G401 (cell line): Measurements from ENCODE around the gene ODC1. TPM values are rescaled to one million over a fixed set of nuclear protein-coding genes. Genes with fewer than 3 reads are reported as not detected.
A peak's percentile ranks its signal among the peaks of the same experiment; 100 is the strongest.
"Not testable (repeated sequence)": the region's sequence is repeated elsewhere in the genome, so short reads cannot be mapped to it uniquely, and the experiment has no call there.

Experiments used
- DNase-seq: peaks from one replicate; pipeline ENCODE4 v3.0.0-alpha.2; 2015; ENCODE audit warnings: low spot score
- in situ Hi-C: cut with HindIII; loops from 2 replicates; pipeline ENCODE4 v1.10.0; 2016; ENCODE audit warnings: low sequenced_read_pairs, mixed read lengths
- total RNA-seq: library from RNA; depleted of rRNA; stranded (reverse); fragments of >200 nt; shearing (Covaris generic); gene quantifications from 2 replicates; pipeline ENCODE4 v1.2.3, GENCODE V29; 2014

Gene ODC1
- total RNA-seq, 1 experiment from 2014 or later = 382 TPM

DNA sequence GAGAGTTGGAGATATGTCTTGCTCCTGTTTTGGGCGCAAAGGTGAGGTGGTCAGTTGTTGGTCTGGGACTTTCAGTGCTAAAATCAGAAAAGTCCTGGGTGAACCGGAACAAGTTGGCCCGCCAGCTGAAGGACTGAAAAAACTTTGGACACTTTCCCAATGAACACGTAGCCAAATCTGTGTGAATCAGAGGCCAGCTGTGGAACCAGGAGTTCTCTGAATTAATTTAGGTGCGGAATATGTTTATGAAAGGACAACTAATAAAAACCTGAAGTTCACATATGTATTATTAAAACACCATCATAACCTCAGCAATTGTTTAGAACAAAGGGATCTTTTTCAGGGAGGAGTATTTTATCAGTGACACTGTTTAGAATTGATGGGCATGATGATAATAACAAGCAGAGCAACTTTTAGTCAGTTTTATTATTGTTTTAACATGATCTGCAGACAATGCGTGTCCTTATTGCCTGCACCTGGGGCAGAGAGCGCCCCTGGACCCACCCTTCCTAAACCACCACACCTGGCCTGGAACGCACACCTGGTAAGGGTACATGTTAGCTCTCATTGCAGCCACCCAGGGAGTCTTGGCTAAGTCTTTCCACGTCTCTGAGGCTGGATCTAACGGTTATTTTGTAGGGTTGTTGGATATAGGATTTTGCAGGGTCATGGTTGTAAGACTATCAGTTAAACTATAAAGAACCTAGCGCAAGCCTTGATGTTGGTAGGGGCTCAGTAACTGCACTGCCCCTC is 9.9 kb upstream of the ODC1 start:
- in situ Hi-C loops = no loop called here
- no peak for DNase-seq

- in situ Hi-C loops, DNase-seq: not testable (repeated sequence)
Measured at GRCh38 chr2:10457195-10457594, 9.1 kb upstream of the ODC1 start.

DNA sequence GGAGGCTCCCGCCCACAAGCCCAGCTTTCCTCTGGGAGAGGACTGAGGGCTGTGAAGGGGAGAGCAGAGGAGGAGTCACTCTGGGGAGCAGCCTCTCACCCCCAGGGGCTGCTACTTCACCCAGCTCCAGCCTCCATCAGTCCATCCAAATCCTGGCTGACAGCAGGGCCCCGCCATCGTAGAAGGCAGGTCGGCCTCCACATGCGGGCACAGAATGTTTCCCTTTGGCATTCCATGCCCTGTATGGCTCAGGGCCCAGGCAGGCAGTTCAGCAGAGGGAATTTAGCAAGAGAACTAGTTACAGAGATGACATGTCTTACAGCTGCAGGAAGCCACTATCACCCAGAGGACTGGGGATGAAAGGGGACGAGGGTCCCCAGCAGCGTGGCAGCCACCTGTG is 6.4 kb upstream of the ODC1 start:
- peak; percentile 62 for DNase-seq
- in situ Hi-C loops = no loop called here

- in situ Hi-C loops = no loop called here
- DNase-seq = no peak
Measured at GRCh38 chr2:10453905-10454298, 5.8 kb upstream of the ODC1 start.

DNA sequence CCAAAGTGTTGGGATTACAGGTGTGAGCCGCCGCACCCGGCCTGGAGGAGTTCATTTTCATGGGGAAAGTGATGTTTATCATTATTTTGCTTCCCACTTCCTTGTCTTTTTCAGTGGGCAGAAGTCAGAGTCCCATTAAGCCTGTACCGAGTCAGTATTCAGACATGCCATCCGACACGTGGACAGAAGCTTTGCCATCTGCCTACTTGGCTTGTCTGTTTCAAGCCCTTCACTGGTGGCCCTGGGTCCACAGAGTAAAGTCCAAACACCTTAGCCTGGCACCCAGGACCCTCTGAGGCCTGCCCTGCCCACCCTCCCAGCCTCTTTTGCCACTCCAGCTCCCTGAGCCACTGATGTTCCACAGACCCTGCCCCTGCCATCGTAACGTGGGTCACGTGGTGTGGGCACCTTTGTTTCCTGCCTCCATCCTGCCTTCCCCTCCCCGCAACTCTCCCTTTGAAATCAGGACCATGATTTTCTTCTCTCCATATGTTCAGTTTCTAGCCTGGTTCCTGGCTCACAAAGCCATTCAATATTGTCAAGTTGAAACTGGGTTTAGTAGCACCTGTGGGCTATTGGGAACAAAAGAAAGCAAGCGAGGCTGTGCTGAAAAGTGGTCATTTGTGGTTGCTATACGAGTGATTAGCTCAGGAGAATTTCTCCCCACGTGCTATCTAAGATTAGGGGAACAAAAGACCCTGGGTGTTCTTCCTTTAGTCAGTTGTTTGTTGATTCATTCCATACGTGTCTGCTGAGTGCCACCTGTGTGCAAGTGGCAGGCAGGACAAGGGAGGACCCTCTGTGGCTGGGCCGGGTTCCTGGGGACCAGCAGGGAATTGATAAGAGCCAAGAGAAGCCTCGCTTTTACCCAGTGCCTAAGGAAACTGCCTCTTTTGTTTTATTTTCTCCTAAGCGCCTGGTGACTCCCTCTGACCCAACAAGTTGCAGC is 5.1 kb upstream of the ODC1 start:
- DNase-seq = peak; percentile 82
- in situ Hi-C loops = no loop called here

GRCh38 chr2:10452312-10452711 is 4.2 kb upstream of the ODC1 start:
- no peak for DNase-seq
- in situ Hi-C loops = no loop called here

- in situ Hi-C loops = no loop called here
- no peak for DNase-seq
Measured at GRCh38 chr2:10451819-10452218, 3.7 kb upstream of the ODC1 start.

GRCh38 chr2:10449838-10450691 is 1.9 kb upstream of the ODC1 start:
- no peak for DNase-seq
- in situ Hi-C loops = loop anchor here (25.0 kb wide), 1 partner anchor 338 kb away; the partner anchor contains the start of gene RRM2

DNA sequence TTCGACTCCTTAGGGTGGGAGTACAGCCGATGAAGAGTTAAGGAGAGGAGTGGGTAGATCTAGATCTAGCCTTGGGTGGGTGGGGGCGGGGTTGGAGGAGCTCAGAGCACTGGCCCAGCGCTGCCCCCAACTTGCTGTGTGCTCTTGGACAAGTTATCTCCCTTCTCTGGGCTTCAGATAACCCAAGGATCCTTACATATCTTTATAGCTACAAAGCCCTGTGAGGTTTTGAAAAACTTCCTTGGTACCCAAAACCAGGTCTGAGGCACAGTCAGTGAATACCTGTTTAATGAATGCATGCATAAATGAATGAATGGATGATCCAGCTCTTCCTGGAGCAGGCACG is 1.3 kb upstream of the ODC1 start:
- no peak for DNase-seq
- in situ Hi-C loops = loop anchor here (25.0 kb wide), 1 partner anchor 337 kb away; the partner anchor contains the start of gene RRM2

- in situ Hi-C loops = loop anchor here (25.0 kb wide), 1 partner anchor 337 kb away; the partner anchor contains the start of gene RRM2
- DNase-seq = peak; percentile 34
Measured at GRCh38 chr2:10448576-10449485, 704 bp upstream of the ODC1 start.

DNA sequence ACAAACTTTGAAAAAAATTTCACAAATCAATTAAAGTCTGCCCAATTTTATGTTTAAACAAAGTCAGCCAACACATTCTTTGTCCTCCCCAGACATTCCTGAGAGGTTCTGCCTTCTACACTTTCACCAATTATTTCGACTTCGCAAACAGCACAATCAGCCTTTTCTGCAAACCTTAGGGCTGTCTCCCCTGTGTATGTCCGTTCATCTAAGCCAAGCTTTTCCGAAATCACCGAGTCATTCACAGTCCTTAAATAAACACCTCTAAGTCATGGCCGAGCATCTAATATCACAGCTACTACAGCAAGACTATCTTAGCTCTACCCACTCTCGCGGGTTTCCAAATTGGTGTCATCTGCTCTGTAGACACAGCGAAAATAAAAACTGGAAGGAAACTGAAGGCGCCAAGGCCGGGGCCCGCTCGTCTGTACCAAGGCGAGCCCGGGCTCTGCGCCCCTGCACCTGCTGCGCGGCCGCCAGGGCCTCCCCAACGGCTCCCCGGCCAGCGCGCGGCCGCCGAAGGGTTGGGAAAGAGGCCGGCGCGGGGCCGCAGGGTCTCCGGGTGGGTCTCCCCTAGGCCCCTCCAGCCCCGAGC is 730 bp downstream of the ODC1 start:
- in situ Hi-C loops = loop anchor here (25.0 kb wide), 1 partner anchor 335 kb away; the partner anchor contains the start of gene RRM2
- DNase-seq = peak; percentile 67

DNA sequence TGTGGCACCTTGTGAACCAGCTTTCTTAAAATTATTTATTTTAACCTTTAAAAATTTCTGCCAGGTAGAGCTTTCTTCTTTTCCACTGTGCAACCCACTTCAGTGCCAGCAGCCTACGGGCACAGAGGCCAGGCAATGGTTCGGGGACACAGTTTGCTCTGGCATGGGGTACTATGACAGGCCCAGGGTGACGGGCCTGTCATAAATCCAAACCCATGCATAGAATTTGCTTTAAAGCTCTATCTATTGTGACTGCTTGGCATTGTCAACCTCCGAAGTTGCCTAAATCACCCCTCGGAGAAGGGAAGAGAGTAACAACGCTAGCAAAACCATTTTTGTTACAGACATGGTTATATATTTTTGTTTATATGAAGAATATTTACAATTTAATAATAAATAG is 1.5 kb downstream of the ODC1 start:
- in situ Hi-C loops = loop anchor here (25.0 kb wide), 1 partner anchor 334 kb away; the partner anchor contains the start of gene RRM2
- DNase-seq = no peak

- DNase-seq = no peak
Measured at GRCh38 chr2:10444463-10444862, 3.7 kb downstream of the ODC1 start.

GRCh38 chr2:10442469-10443126 is 5.5 kb downstream of the ODC1 start:
- not testable (repeated sequence) for DNase-seq
- in situ Hi-C loops = loop anchor here (25.0 kb wide), 1 partner anchor 330 kb away; the partner anchor contains the start of gene RRM2

More at GRCh38 chr2:10444463-10444862, 3.7 kb downstream of the ODC1 start:
- in situ Hi-C loops = loop anchor here (25.0 kb wide), 1 partner anchor 332 kb away; the partner anchor contains the start of gene RRM2

GRCh38 chr2:10441948-10442347 is 6.2 kb downstream of the ODC1 start:
- in situ Hi-C loops = loop anchor here (25.0 kb wide), 1 partner anchor 330 kb away; the partner anchor contains the start of gene RRM2
- no peak for DNase-seq

- in situ Hi-C loops = loop anchor here (25.0 kb wide), 1 partner anchor 328 kb away; the partner anchor contains the start of gene RRM2
Measured at GRCh38 chr2:10440736-10441135, 7.4 kb downstream of the ODC1 start.

GRCh38 chr2:10439971-10440370 is 8.2 kb downstream of the ODC1 start:
- in situ Hi-C loops = loop anchor here (25.0 kb wide), 1 partner anchor 328 kb away; the partner anchor contains the start of gene RRM2

More at GRCh38 chr2:10440736-10441135, 7.4 kb downstream of the ODC1 start:
- no peak for DNase-seq

More at GRCh38 chr2:10439971-10440370, 8.2 kb downstream of the ODC1 start:
- DNase-seq = no peak
